Measurements from ENCODE around the gene SHFL. TPM values are rescaled to one million over a fixed set of nuclear protein-coding genes. Genes with fewer than 3 reads are reported as not detected.
A peak's percentile ranks its signal among the peaks of the same experiment; 100 is the strongest.

Gene SHFL
- total and polyA plus RNA-seq, 2 of the 8 experiments (the other 6 are each of a cell fraction or from before 2014, with no cell fraction given) = 25.3 to 37.1 TPM

GRCh38 chr19:10118960-10119359, 32.8 kb downstream of the SHFL start:
- Histone ChIP-seq H3K9me3 (ENCODE audit: insufficient read depth in 2 of 2, low read depth in 1 of 2, low read length in 1 of 2) (no peaks in the 10 kb centered on the region), H3K79me1 (ENCODE audit: low read depth, low read length) (0 out of 2 replicates have a peak, but pooled peaks cover 2% of the 10 kb centered on the region), H2BK15ac (ENCODE audit: low read length) (no peak overlapping the region), H3K4me3 (ENCODE audit: extremely low read depth in 1 of 4, insufficient read depth in 2 of 4, low read depth in 3 of 4, low read length in 4 of 4) (peak overlapping the region; percentile 63 to 95 (median 88)), H4K20me1 (replicated peaks in 1 of 2; ENCODE audit: control insufficient read depth in 1 of 2, insufficient read depth in 2 of 2, low read length in 2 of 2) (peaks cover 8 to 18% of the 10 kb centered on the region in 2 experiments), H2BK120ac (replicated peaks; ENCODE audit: low read depth, low read length) (no peak overlapping the region), H3K23ac (ENCODE audit: insufficient read length) (no peak overlapping the region), H3K27me3 (replicated peaks in 1 of 4; ENCODE audit: control insufficient read depth in 3 of 4, extremely low read depth in 1 of 4, insufficient read depth in 3 of 4, low read length in 3 of 4) (no peaks in the 10 kb centered on the region), H4K91ac (replicated peaks; ENCODE audit: insufficient read length, low read length) (no peak overlapping the region), H3K36me3 (ENCODE audit: control insufficient read depth in 2 of 4, insufficient read depth in 4 of 4, low read length in 3 of 4) (peaks cover 22 to 34% (median 28%) of the 10 kb centered on the region in 4 experiments; a peak in 7 of 8 replicates), H2AK5ac (ENCODE audit: low read depth, low read length) (0 out of 2 replicates have a peak overlapping the region, but pooled peaks have one; percentile 14), H2BK12ac (ENCODE audit: low read depth, low read length) (no peak overlapping the region), H3K18ac (ENCODE audit: extremely low read depth, low read length) (no peak overlapping the region), H3K4me2 (ENCODE audit: insufficient read depth in 1 of 2, low read depth in 2 of 2, low read length in 2 of 2) (peak overlapping the region; percentile 75 to 93), H2AFZ (ENCODE audit: low read length) (no peak overlapping the region), H2BK20ac (ENCODE audit: low read length) (no peak overlapping the region), H2BK5ac (ENCODE audit: low read depth, low read length) (0 out of 2 replicates have a peak overlapping the region, but pooled peaks have one; percentile 12), H3K79me2 (ENCODE audit: control insufficient read depth in 1 of 2, insufficient read depth in 2 of 2, low read length in 2 of 2) (peaks cover 0 to 12% of the 10 kb centered on the region in 2 experiments; a peak in 2 of 4 replicates), H3K4ac (replicated peaks; ENCODE audit: insufficient read length, low read depth, low read length) (no peak overlapping the region), H3K14ac (ENCODE audit: insufficient read length) (no peak overlapping the region), H3K9ac (replicated peaks in 1 of 4; ENCODE audit: extremely low read depth in 1 of 4, low read depth in 3 of 4, low read length in 3 of 4) (peak overlapping the region in 3 of 4 experiments; percentile 73 to 91 (median 89); a peak in 6 of 7 replicates), H4K5ac (ENCODE audit: insufficient read length, low read depth, low read length) (no peak overlapping the region), H3K27ac (ENCODE audit: low read depth, low read length) (no peak overlapping the region), H3K23me2 (ENCODE audit: low read depth, low read length) (peaks cover 5% of the 10 kb centered on the region), H3K56ac (replicated peaks; ENCODE audit: insufficient read length, low read depth, low read length) (no peak overlapping the region), H4K8ac (ENCODE audit: extremely low read depth, insufficient read depth, low read length) (peak overlapping the region; percentile 96), H3K4me1 (replicated peaks in 1 of 4; ENCODE audit: control insufficient read depth in 3 of 4, insufficient read depth in 4 of 4, low read length in 3 of 4) (peaks cover 0 to 7% (median 1%) of the 10 kb centered on the region in 4 experiments; a peak in 2 of 7 replicates)
- ChIA-PET CTCF (ENCODE audit: partially characterized antibody) (interaction anchor here (0.7 to 1.4 kb wide), 6 partner anchors 10 to 190 kb away, joined by 3 to 5 read pairs (median 4); no protein-coding TSS in a partner anchor), POLR2A (ENCODE audit: partially characterized antibody) (interaction anchor here (1.0 to 29.1 kb wide), 4 partner anchors 9 to 274 kb away, joined by 3 to 412 read pairs (median 123); partner anchors contain the start of genes ANGPTL6, P2RY11 and PPAN)
- TF ChIP-seq NRF1 (IDR thresholded peaks at IDR 0.05; ENCODE audit: low read depth, low read length) = no peak
- no peak for DNase-seq (ENCODE audit: low read depth in 1 of 2, low spot score in 2 of 2)
- WGBS, 2 experiments (ENCODE audit: extremely low coverage in 1 of 2, insufficient coverage in 1 of 2, insufficient read length in 1 of 2, insufficient replicate concordance in 2 of 2, low coverage in 1 of 2, low lambda C conversion rate in 2 of 2, missing lambda C conversion rate in 1 of 2) = 74% methylated on average over 11 of the region's 12 CpGs; no CpG with 5 or more reads in 1 of the 2 experiments
- no peak for FAIRE-seq
